ENCODE data around the gene SLU7. TPM values are rescaled to one million over a fixed set of nuclear protein-coding genes. Genes with fewer than 3 reads are reported as not detected.

SLU7 gene
- total RNA-seq, result 38.1 and 64.0 TPM in 2 replicates

GRCh38 chr5:160418561-160419457 is at the start of gene SLU7:
Gene SLU7 (minus strand): TSS chr5:160419081. CDS start chr5:160415294, 3,787 bp downstream.

GRCh38 chr5:160421625-160422258 is 2.9 kb upstream of the SLU7 start, which contains the start of gene PTTG1:
Gene PTTG1 (plus strand): TSS chr5:160421855. CDS start chr5:160422313, 458 bp downstream.

GRCh38 chr5:160399402-160400353 is 19.2 kb downstream of the SLU7 start, which contains the start of gene FAM200C:
Gene FAM200C (minus strand): TSS chr5:160400054. CDS start chr5:160395490, 4,564 bp downstream.

GRCh38 chr5:160369990-160370712 is 48.7 kb downstream of the SLU7 start, which contains the start of gene C1QTNF2:
Gene C1QTNF2 (minus strand): TSS chr5:160370626. CDS start chr5:160355011, 15,615 bp downstream.

Other genes starting within 250 kb of the SLU7 start
- not detected in 2 replicates for gene FABP6, start 189.6 kb downstream of the SLU7 start, total RNA-seq
- under 0.01 TPM in 1 of 2 replicates, not detected in the other for gene CCNJL, start 106.5 kb downstream of the SLU7 start, total RNA-seq
- gene C1QTNF2, start 48.5 kb downstream of the SLU7 start, total RNA-seq, result 0.11 and 0.39 TPM in 2 replicates
- 2.4 and 3.9 TPM in 2 replicates for gene FAM200C, start 19.0 kb downstream of the SLU7 start, total RNA-seq
- 17.3 and 51.3 TPM in 2 replicates for gene PTTG1, start 2.8 kb upstream of the SLU7 start, total RNA-seq

Measured in placental epithelial cell (primary cell).